Measurements from ENCODE around the gene ADAMTS3. TPM values are rescaled to one million over a fixed set of nuclear protein-coding genes. Genes with fewer than 3 reads are reported as not detected.

The ADAMTS3 gene
- total and polyA plus RNA-seq, 9 of the 15 experiments (the other 6 are each of a cell fraction or from before 2014, with no cell fraction given) = 4.0 to 18.0 (median 12.1) TPM

DNA sequence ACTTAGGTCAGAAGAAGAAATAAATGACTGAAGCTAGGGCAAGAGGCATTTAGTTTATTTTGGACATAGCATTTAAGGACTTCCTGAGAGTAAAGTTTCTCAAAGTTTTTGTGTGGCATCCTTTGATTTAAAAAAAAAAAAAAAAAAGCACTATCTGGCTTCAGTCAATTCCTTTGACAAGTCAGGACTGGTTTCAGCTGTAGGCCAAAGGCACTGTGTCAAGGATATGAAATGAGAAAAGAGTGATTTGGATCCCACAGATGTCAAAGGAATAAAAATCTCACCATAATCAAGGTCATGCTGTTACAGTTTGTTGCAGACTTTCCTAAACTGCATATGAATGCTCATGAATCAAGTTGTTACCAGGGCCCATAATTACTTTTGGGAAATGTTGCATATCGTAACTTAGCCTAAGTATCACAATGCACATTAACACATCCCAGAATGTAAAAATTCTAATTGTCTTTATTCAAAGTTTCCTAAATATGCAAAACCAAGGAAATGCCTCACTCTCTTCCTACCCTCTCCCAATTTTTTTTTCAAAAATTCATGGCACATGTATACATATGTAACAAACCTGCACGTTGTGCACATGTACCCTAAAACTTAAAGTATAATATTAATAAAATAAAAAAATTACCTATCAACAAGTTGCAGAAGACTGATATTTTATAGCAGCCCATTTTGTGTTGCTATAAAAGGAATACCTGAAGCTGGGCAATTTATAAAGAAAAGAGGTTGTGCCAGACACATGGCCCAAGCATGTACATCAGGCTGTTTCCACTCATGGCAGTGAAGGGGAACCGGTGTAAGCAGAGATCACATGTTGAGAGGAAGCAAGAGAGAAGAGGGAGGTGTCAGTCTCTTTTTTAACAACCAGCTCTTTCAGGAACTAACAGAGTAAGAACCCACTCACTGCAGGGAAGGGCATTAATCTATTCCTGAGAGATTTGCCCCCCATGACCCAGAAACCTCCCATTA, 33.7 kb upstream of the ADAMTS3 start:
- ATAC-seq = no peak
- no peaks in the 10 kb centered on the region for H4K20me1 ChIP-seq (replicated peaks; ENCODE audit: control insufficient read depth, insufficient read depth, low read length)
- 54% methylated on average over 3 of the region's 3 CpGs for WGBS (ENCODE audit: insufficient coverage, low coverage, missing lambda C conversion rate)
- no peak overlapping the region for H2AFZ ChIP-seq (ENCODE audit: low read depth, low read length)
- FAIRE-seq = no peak
- no TSS peak for BruUV-seq (replicated peaks)
- H3K27ac ChIP-seq (ENCODE audit: extremely low read depth, low read depth, low read length) = no peak overlapping the region
- no peaks in the 10 kb centered on the region for H3K9me1 ChIP-seq (ENCODE audit: control insufficient read depth, insufficient read depth, low read length)
- in situ Hi-C loops (cut with MboI) = no loop called here
- CTCF ChIA-PET (ENCODE audit: low intra/inter-chr PET ratio) = no interaction called here
- no peak overlapping the region for H3K9ac ChIP-seq (ENCODE audit: insufficient read depth in 1 of 2, low read depth in 2 of 2, low read length in 2 of 2)
- POLR2A ChIA-PET = interaction anchor here (1.4 kb wide), 1 partner anchor 12 kb away, joined by 4 read pairs; no protein-coding TSS in a partner anchor
- intact Hi-C loops (cut with micrococcal nuclease) = no loop called here
- H3K36me3 ChIP-seq (ENCODE audit: control insufficient read depth, insufficient read depth, low read length) = no peaks in the 10 kb centered on the region
- no peaks in the 10 kb centered on the region for H3K9me3 ChIP-seq (replicated peaks; ENCODE audit: control insufficient read depth, insufficient read depth, low read depth, low read length)
- H3K4me2 ChIP-seq (ENCODE audit: insufficient read depth, low read length) = no peak overlapping the region
- no peaks in the 10 kb centered on the region for H3K27me3 ChIP-seq (ENCODE audit: control insufficient read depth in 2 of 2, insufficient read depth in 2 of 2, low read length in 2 of 2)
- H3K4me3 ChIP-seq = no peak overlapping the region
- DNase-seq (ENCODE audit: extremely low read depth in 1 of 4, low spot score in 3 of 4) = no peak
- no peaks in the 10 kb centered on the region for H3K79me2 ChIP-seq (ENCODE audit: control insufficient read depth, insufficient read depth, low read length)
- H3K4me1 ChIP-seq (replicated peaks in 1 of 2; ENCODE audit: control insufficient read depth in 2 of 2, insufficient read depth in 2 of 2, low read length in 2 of 2) = no peaks in the 10 kb centered on the region
- no peak for TF ChIP-seq RBBP5 (IDR thresholded peaks at IDR 0.05; ENCODE audit: borderline replicate concordance, insufficient read depth, low read length, poor library complexity, severe bottlenecking)
- TF ChIP-seq E4F1 (CRISPR knock-in tag; IDR thresholded peaks at IDR 0.05; ENCODE audit: borderline replicate concordance) = no peak
- TF ChIP-seq FOXM1 (IDR thresholded peaks at IDR 0.05; ENCODE audit: low read depth) = no peak
- TF ChIP-seq FOXM1 (CRISPR knock-in tag; IDR thresholded peaks at IDR 0.05; ENCODE audit: low read depth) = no peak
- no peak for TF ChIP-seq NCOR1 (IDR thresholded peaks at IDR 0.05)
- TF ChIP-seq MTA3 (IDR thresholded peaks at IDR 0.05; ENCODE audit: borderline replicate concordance) = no peak
- no peak for TF ChIP-seq SMC3 (conservative IDR thresholded peaks at IDR 0.05; ENCODE audit: insufficient read depth, low read depth, low read length)
- TF ChIP-seq, protein P1, sequence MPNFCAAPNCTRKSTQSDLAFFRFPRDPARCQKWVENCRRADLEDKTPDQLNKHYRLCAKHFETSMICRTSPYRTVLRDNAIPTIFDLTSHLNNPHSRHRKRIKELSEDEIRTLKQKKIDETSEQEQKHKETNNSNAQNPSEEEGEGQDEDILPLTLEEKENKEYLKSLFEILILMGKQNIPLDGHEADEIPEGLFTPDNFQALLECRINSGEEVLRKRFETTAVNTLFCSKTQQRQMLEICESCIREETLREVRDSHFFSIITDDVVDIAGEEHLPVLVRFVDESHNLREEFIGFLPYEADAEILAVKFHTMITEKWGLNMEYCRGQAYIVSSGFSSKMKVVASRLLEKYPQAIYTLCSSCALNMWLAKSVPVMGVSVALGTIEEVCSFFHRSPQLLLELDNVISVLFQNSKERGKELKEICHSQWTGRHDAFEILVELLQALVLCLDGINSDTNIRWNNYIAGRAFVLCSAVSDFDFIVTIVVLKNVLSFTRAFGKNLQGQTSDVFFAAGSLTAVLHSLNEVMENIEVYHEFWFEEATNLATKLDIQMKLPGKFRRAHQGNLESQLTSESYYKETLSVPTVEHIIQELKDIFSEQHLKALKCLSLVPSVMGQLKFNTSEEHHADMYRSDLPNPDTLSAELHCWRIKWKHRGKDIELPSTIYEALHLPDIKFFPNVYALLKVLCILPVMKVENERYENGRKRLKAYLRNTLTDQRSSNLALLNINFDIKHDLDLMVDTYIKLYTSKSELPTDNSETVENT (CRISPR knock-in tag; IDR thresholded peaks at IDR 0.05) = no peak
- TF ChIP-seq PPARD (CRISPR knock-in tag; IDR thresholded peaks at IDR 0.05) = no peak
- TF ChIP-seq CBX3 (IDR thresholded peaks at IDR 0.05; ENCODE audit: borderline replicate concordance in 1 of 2, low read length in 2 of 2) = no peak
- TF ChIP-seq DMBX1 (CRISPR knock-in tag; IDR thresholded peaks at IDR 0.05; ENCODE audit: borderline replicate concordance) = no peak
- TF ChIP-seq MTF1 (CRISPR knock-in tag; IDR thresholded peaks at IDR 0.05; ENCODE audit: borderline replicate concordance) = no peak
- TF ChIP-seq, protein P2, sequence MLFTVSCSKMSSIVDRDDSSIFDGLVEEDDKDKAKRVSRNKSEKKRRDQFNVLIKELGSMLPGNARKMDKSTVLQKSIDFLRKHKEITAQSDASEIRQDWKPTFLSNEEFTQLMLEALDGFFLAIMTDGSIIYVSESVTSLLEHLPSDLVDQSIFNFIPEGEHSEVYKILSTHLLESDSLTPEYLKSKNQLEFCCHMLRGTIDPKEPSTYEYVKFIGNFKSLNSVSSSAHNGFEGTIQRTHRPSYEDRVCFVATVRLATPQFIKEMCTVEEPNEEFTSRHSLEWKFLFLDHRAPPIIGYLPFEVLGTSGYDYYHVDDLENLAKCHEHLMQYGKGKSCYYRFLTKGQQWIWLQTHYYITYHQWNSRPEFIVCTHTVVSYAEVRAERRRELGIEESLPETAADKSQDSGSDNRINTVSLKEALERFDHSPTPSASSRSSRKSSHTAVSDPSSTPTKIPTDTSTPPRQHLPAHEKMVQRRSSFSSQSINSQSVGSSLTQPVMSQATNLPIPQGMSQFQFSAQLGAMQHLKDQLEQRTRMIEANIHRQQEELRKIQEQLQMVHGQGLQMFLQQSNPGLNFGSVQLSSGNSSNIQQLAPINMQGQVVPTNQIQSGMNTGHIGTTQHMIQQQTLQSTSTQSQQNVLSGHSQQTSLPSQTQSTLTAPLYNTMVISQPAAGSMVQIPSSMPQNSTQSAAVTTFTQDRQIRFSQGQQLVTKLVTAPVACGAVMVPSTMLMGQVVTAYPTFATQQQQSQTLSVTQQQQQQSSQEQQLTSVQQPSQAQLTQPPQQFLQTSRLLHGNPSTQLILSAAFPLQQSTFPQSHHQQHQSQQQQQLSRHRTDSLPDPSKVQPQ (CRISPR knock-in tag; IDR thresholded peaks at IDR 0.05; ENCODE audit: borderline replicate concordance) = no peak

Measured in K562 (cell line).